GM10266 (cell line): ENCODE measurements around the gene MEIKIN.

ENCODE experiments used
- DNase-seq: peaks from one replicate; pipeline ENCODE4 v3.0.0; 2012; ENCODE audit errors: extremely low spot score
- CTCF ChIP-seq: IDR thresholded peaks from 2 replicates; pipeline ENCODE4 v1.5.1; 2012; ENCODE audit warnings: mild to moderate bottlenecking, low read depth; ENCODE audit not compliant: control insufficient read depth, insufficient read depth; ENCODE audit errors: missing control alignments

Gene MEIKIN

GRCh38 chr5:131759704-131760103 is 185.8 kb downstream of the MEIKIN start:
- no peak for TF ChIP-seq CTCF
- no peak for DNase-seq

- TF ChIP-seq CTCF, result no peak
- DNase-seq, result no peak
These were observed 187.0 kb downstream of the MEIKIN start for GRCh38 chr5:131758520-131758900.

GRCh38 chr5:131757830-131758519 is 187.5 kb downstream of the MEIKIN start:
- TF ChIP-seq CTCF, result no peak
- DNase-seq, result no peak
